IMR-90 (cell line): ENCODE measurements around the gene CHST1.

ENCODE experiments used
- BHLHE40 ChIP-seq: fragments of 150-350 bp; IDR thresholded peaks from 2 replicates; pipeline ENCODE4 v1.6.1; 2016; ENCODE audit warnings: mild to moderate bottlenecking, low read depth, low read length
- CHD1 ChIP-seq: IDR thresholded peaks from 2 replicates; pipeline ENCODE4 v1.6.1; 2012; ENCODE audit warnings: low read depth, low read length, improper control_type of control experiment
- CTCF ChIP-seq: conservative IDR thresholded peaks from 2 replicates; pipeline ENCODE4 v1.5.1; 2012; ENCODE audit warnings: mild to moderate bottlenecking, low read depth, low read length, improper control_type of control experiment
- ELK1 ChIP-seq: fragments of 150-350 bp; IDR thresholded peaks from 2 replicates; pipeline ENCODE4 v1.6.1; 2016; ENCODE audit warnings: low read depth, mild to moderate bottlenecking, low read length, moderate library complexity, borderline replicate concordance
- FOS ChIP-seq: fragments of 150-350 bp; IDR thresholded peaks from 2 replicates; pipeline ENCODE4 v1.6.1; 2016; ENCODE audit warnings: low read depth, low read length
- MAFK ChIP-seq: IDR thresholded peaks from 2 replicates; pipeline ENCODE4 v1.6.1; 2012; ENCODE audit warnings: low read depth, low read length, improper control_type of control experiment
- MAZ ChIP-seq: IDR thresholded peaks from 2 replicates; pipeline ENCODE4 v1.6.1; 2012; ENCODE audit warnings: low read depth, mild to moderate bottlenecking, low read length, improper control_type of control experiment, moderate library complexity, borderline replicate concordance
- NFE2L2 ChIP-seq: fragments of 150-350 bp; IDR thresholded peaks from 2 replicates; pipeline ENCODE4 v1.6.1; 2016; ENCODE audit warnings: low read depth, mild to moderate bottlenecking, low read length
- POLR2A ChIP-seq: IDR thresholded peaks from 2 replicates; pipeline ENCODE4 v1.6.1; 2012; ENCODE audit warnings: mild to moderate bottlenecking, low read depth, low read length
- SMC3 ChIP-seq: fragments of 150-350 bp; IDR thresholded peaks from 2 replicates; pipeline ENCODE4 v1.6.1; 2016; ENCODE audit warnings: low read depth, mild to moderate bottlenecking, antibody characterized with exemption, low read length, moderate library complexity
- USF2 ChIP-seq: fragments of 150-350 bp; IDR thresholded peaks from 2 replicates; pipeline ENCODE4 v1.6.1; 2017; ENCODE audit warnings: mild to moderate bottlenecking, antibody characterized with exemption, low read length, low read depth

- no peak for TF ChIP-seq CTCF
- no peak for TF ChIP-seq POLR2A
- TF ChIP-seq BHLHE40 = no peak
- no peak for TF ChIP-seq USF2
- TF ChIP-seq SMC3 = no peak
- TF ChIP-seq FOS = no peak
- TF ChIP-seq MAFK = no peak
- no peak for TF ChIP-seq MAZ
- no peak for TF ChIP-seq NFE2L2
- no peak for TF ChIP-seq CHD1
- no peak for TF ChIP-seq ELK1
Measured at GRCh38 chr11:45614196-45614828, 51.1 kb downstream of the CHST1 start.
